HG03342 (cell line): ENCODE measurements around the gene DYNLT2B.
"Not testable (repeated sequence)": the region's sequence is repeated elsewhere in the genome, so short reads cannot be mapped to it uniquely, and the experiment has no call there.

Source experiments
- ATAC-seq: cut with Tn5 transposase; IDR thresholded peaks from one replicate; pipeline ENCODE4 v1.9.1; 2021; ENCODE audit warnings: mild to moderate bottlenecking, moderate library complexity; ENCODE audit not compliant: unreplicated experiment

DYNLT2B gene

GRCh38 chr3:196327405-196327804 is 9.4 kb upstream of the DYNLT2B start:
- ATAC-seq: no peak

DNA sequence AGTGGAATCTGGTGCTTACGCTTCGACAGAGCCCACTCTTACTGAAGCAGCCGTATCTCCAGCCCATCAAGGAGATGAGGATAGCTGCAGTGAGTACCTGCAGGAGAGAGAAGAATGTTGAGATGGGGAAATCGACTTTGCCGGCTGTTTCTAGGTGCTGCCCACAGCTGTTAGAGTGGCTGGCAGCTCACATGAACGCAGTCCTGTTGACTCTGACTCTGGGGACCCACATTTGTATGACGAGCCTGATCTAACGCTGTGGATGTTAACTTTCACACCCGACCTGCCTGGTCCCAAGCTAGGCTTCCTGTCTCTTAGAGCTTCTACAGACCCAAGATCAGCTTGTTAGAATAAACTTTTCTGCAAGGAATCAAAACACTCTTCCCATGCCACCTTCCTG is 8.9 kb upstream of the DYNLT2B start:
- no peak for ATAC-seq

DNA sequence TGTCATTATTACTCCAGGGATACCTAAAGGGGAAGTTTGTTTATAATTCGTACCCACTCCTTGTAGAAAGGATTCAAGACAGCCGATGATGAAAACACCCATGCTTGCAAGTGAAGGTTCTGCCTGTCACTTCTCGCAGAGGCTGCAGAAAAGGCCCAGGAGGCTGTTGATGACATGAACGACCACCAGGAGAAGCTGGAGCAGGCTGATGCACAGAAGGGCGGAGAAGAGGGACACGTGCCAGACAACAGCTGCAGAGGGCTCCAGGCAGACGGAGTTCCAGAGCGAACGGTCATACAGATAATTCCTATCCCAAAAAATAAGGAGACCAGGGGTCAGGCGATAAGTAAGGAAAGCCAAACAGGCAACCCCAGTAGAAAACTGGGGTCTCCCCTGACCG is 5.7 kb upstream of the DYNLT2B start:
- no peak for ATAC-seq

DNA sequence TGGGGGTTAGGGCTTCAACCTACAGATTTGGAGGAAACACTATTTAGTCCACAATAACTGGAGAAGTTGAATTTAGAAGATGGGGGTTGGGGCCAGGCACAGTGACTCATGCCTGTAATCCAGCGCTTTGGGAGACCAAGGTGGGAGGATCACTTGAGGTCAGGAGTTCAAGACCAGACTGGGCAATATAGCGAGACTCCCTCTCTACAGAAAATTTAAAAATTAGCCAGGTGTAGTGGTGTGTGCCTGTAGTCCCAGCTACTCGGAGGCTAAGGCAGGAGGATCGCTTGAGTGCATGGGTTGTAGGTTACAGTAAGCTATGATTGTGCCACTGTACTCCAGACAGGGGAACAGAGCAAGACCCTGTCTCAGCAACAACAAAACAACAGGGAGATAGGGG is 5.0 kb upstream of the DYNLT2B start:
- no peak for ATAC-seq

DNA sequence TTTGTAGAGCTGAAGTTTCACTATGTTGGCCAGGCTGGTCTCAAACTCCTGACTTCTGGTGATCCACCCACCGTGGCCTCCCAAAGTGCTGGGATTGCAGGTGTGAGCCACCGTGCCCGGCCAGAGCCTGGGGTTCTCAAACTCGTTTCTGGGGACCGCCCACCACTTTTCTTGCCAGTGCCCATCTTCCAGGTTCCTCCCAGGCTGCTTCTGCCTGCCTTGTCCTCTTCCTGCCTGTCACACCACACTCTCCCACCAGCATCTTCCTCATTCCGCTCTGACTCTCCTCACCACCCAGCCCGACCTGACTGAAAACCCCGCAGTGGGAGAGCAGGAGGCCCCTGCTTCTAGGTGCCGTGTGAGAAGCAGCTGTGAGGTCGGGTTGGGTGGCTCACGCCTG is 3.1 kb upstream of the DYNLT2B start:
- ATAC-seq: no peak

GRCh38 chr3:196320137-196320536 is 2.1 kb upstream of the DYNLT2B start:
- ATAC-seq: no peak

- ATAC-seq: not testable (repeated sequence)
Observed at GRCh38 chr3:196316799-196317686, 997 bp downstream of the DYNLT2B start.

GRCh38 chr3:196315821-196316220 is 2.2 kb downstream of the DYNLT2B start:
- no peak for ATAC-seq

- no peak for ATAC-seq
Observed at GRCh38 chr3:196314597-196314996, 3.4 kb downstream of the DYNLT2B start.

GRCh38 chr3:196314086-196314485 is 4.0 kb downstream of the DYNLT2B start:
- ATAC-seq: not testable (repeated sequence)

- ATAC-seq: not testable (repeated sequence)
Observed at GRCh38 chr3:196302960-196303359, 15.1 kb downstream of the DYNLT2B start.

GRCh38 chr3:196302551-196302950 is 15.5 kb downstream of the DYNLT2B start:
- ATAC-seq: not testable (repeated sequence)

DNA sequence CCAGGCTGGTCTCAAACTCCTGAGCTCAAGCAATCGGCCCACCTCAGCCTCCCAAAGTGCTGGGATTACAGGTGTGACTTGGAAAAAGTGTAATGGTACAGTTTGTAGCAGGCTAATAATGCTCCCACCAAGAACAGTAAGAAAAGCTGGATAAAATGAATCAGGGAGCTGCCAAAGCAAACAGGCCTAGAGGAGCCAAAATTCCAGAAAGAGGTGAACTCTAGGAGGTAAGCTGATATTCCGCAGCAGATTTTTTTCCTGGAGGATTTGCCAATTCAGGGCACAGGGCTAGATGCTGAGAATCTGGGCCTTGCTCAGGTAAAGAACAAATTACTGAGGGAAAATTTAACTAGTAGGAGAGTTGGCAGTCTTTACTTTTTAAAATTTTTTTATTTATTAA is 19.5 kb downstream of the DYNLT2B start:
- ATAC-seq: no peak

DNA sequence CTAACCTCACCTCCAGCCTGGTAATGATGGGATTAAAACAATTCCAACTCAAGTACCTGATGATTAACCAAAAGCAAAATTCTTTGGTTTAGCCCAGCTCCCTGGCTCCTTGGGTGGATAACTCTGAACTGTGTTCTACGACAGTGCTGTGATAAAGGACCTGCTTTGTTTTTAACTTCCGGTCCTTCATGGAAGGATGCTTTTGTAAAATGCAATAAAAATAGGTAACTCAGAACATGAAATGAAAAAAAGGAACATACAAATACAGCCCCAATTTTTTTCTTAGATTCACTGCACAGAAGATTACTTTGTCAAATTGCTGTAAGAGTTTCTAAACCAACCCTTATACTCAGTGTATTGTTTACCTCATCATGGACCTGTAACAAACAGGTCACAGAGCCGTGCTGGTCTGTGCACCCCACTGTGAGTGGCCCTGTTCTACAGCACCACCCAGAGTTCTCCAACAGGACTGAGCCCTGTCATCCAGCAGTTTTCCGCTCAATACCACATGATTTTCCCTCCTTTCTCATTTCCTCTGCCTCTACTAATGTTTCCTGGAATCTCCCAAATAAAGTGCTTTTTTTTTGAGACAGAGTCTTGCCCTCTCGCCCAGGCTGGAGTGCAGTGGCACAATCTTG is 25.6 kb downstream of the DYNLT2B start:
- ATAC-seq: peak; percentile 59

DNA sequence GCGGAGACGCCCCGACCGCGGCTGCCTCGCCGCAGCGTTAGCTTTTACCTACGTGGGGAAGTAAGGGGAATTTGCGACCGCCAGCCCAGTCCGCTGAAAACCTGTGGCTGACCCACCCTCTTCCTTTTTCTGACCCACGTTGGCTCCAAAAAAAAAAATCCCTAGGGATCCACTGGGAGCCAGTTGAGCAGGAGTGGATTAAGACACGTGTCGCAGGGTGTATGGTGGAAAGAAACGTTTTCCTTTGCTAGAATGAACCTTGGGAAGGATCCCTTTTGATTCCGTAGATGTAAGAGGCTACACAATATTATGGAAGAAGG is 29.9 kb downstream of the DYNLT2B start:
- ATAC-seq: peak; percentile 11

DNA sequence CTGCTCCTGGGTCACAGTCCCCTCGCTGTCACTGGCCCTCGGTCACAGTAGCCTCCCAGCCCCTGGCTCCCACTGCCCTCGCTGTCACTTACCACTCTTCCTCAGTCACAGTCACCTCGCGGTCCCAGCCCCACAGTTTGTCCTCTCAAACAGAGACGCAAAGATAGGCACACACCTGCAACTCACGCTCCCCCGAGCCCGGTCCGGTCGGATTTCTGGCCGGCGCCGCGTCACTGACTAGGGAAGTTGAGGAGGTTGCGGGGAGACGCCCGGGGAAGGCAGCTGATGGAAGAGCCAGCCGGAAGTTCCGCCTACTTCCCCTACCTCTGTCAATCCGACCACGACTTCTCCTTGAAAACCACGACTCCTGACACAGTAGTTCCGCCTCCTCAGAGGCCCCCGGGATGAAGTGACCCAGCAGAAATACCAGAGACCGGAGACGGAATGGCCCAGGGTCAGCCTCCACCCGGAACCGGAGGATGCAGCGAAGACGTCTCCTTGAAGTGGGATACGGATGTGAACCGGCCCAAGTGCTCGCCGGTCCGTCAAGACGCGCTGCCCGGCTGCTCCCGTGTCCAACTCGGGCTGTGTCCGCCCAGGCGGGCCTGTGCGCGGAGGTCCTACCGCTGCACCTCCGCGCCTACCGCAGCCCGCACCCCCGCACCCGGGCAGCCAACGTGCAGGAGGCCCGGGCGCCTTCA is 30.4 kb downstream of the DYNLT2B start, which contains the start of gene PCYT1A:
TSS of gene PCYT1A (minus strand) at position 287 of the 701 bp plus-strand sequence. CDS start 17,195 bp downstream, outside the sequence.
- ATAC-seq: peak; percentile 70

- peak; percentile 26 for ATAC-seq
Observed at GRCh38 chr3:196287090-196287439, 31.0 kb downstream of the DYNLT2B start.

- ATAC-seq: no peak
Observed at GRCh38 chr3:196284396-196284795, 33.6 kb downstream of the DYNLT2B start.

GRCh38 chr3:196281962-196282361 is 36.1 kb downstream of the DYNLT2B start:
- no peak for ATAC-seq

GRCh38 chr3:196280689-196281440 is 37.2 kb downstream of the DYNLT2B start:
- no peak for ATAC-seq

GRCh38 chr3:196275126-196275525 is 42.9 kb downstream of the DYNLT2B start:
- ATAC-seq: peak; percentile 11
